GM12872 (cell line): ENCODE data around the gene MMP1.

Source experiments
- TF ChIP-seq, protein P1 (sequence below): IDR thresholded peaks from 3 replicates; pipeline ENCODE4 v1.5.1; 2011; ENCODE audit warnings: low read depth, mild to moderate bottlenecking, low read length, moderate library complexity; ENCODE audit not compliant: insufficient read depth

The MMP1 gene

DNA sequence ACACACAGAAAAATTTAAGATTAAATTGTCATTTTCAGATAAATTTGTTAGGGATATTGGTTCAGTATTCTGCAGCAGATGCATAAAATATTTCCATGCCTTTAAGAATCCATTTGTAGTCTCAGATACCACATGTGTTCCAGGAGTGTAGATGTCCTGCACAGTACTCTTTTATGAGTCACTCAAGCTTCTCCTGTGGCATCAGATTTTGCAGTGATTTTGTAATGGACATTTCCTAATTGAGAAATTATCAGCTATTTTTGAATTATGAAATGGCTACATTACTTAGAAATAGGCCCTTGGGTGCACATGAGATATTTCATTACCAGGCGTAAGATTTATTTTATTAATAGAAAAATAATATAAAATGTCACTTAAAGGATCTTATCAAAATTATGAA lies 26.6 kb upstream of the MMP1 start:
- TF ChIP-seq, protein P1, sequence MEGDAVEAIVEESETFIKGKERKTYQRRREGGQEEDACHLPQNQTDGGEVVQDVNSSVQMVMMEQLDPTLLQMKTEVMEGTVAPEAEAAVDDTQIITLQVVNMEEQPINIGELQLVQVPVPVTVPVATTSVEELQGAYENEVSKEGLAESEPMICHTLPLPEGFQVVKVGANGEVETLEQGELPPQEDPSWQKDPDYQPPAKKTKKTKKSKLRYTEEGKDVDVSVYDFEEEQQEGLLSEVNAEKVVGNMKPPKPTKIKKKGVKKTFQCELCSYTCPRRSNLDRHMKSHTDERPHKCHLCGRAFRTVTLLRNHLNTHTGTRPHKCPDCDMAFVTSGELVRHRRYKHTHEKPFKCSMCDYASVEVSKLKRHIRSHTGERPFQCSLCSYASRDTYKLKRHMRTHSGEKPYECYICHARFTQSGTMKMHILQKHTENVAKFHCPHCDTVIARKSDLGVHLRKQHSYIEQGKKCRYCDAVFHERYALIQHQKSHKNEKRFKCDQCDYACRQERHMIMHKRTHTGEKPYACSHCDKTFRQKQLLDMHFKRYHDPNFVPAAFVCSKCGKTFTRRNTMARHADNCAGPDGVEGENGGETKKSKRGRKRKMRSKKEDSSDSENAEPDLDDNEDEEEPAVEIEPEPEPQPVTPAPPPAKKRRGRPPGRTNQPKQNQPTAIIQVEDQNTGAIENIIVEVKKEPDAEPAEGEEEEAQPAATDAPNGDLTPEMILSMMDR = no peak

GRCh38 chr11:102819491-102819890 lies 21.5 kb upstream of the MMP1 start:
- TF ChIP-seq, protein P1 = no peak

DNA sequence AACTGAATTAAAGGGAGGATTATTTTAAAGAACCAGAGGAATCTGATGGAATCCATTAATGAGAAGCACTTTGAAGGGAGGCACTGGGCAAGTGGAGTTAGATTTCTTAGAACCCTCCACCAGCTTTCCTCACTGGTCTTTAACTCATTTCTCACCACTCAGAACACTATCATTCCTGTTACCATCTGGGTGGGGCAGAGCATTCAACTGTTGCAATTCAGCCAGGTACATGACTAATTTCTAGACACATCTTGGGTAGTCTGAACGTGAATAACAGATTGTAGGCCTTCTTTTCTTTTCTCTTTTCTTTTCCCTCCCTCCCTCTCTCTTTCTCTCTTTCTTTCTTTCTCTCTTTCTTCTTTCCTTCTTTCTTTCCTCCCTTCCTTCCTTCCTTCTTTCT lies 15.5 kb upstream of the MMP1 start:
- TF ChIP-seq, protein P1 = no peak

- TF ChIP-seq, protein P1 = no peak
Measured at GRCh38 chr11:102812188-102812587, 14.2 kb upstream of the MMP1 start.

- TF ChIP-seq, protein P1 = peak; percentile 39; the same call in 2 of the 3 replicates
Measured at GRCh38 chr11:102810950-102811660, 13.1 kb upstream of the MMP1 start.

GRCh38 chr11:102809971-102810370 lies 12.0 kb upstream of the MMP1 start:
- TF ChIP-seq, protein P1 = no peak

GRCh38 chr11:102807921-102808320 lies 10.0 kb upstream of the MMP1 start:
- TF ChIP-seq, protein P1 = peak; percentile 55; the same call in 2 of the 3 replicates
